Liver (tissue), 3 donors: ENCODE results near the gene HOMEZ.

Experiments
- CTCF ChIP-seq: fragments of 150-350 bp; IDR thresholded peaks from 2 replicates; pipeline ENCODE4 v1.5.1; 2017; ENCODE audit warnings: improper control_type of control experiment, low read depth, low read length; ENCODE audit not compliant: missing input control
- EGR1 ChIP-seq, 2 donors: IDR thresholded peaks; 2 replicates each; pipeline ENCODE4 v1.6.1; 2016 to 2018; ENCODE audit warnings: antibody characterized with exemption in 2 of 2, low read depth in 2 of 2
- MAX ChIP-seq: IDR thresholded peaks from 2 replicates; pipeline ENCODE4 v1.6.1; 2016; ENCODE audit warnings: antibody characterized with exemption
- donor health status: healthy.
- donor health status: healthy.

GRCh38 chr14:23281247-23281646 is 4.7 kb downstream of the HOMEZ start:
- TF ChIP-seq MAX (no peak), CTCF (no peak), EGR1 (IDR thresholded peaks at IDR 0.05; ENCODE audit: low read depth in 2 of 2) (no peak)
